Measurements from ENCODE around the gene NEDD4L. TPM values are rescaled to one million over a fixed set of nuclear protein-coding genes. Genes with fewer than 3 reads are reported as not detected.

The NEDD4L gene
- total RNA-seq, 3 donors from 2014 or later, result 161 to 309 (median 256) TPM

GRCh38 chr18:58449464-58449863, 405.4 kb downstream of the NEDD4L start:
- H3K9me3 ChIP-seq, result no peaks in the 10 kb centered on the region
- ATAC-seq (peak; percentile 19), DNase-seq (no peak)
- no peaks in the 10 kb centered on the region for H3K36me3 ChIP-seq (ENCODE audit: low read depth)
- H3K4me3 ChIP-seq, result no peak overlapping the region
- no peak for TF ChIP-seq CTCF (IDR thresholded peaks at IDR 0.05)
- no peaks in the 10 kb centered on the region for H3K4me1 ChIP-seq (ENCODE audit: low read depth)
- intact Hi-C loops (cut with DNase I, micrococcal nuclease), result no loop called here

Small RNA genes lying within 50 kb of the gene (microRNA-seq; reads per million reads assigned to microRNA genes)
- not detected for gene MIR3591

Other genes with a start within 250 kb of the NEDD4L start
- gene ATP8B1, start 240.9 kb upstream of the NEDD4L start, total RNA-seq, result 100 to 1,000 TPM; 175 to 406 (median 316) TPM